Keratinocyte (primary cell): ENCODE measurements around the gene CASZ1. TPM values are rescaled to one million over a fixed set of nuclear protein-coding genes. Genes with fewer than 3 reads are reported as not detected.

Experiments used
- DNase-seq: peaks from one replicate; pipeline ENCODE4 v3.0.0-alpha.2; 2011; ENCODE audit warnings: low read depth, missing footprints, low spot score
- FAIRE-seq: peaks from 2 replicates; lab custom pipeline; 2011; peaks lifted over from hg19 to GRCh38; lab: Jason Lieb, UNC
- H2AFZ ChIP-seq: 2 replicates; pipeline ENCODE4 v1.6.0; 2012; ENCODE audit warnings: low read length, control low read depth, inconsistent platforms; ENCODE audit not compliant: control insufficient read depth
- H3K27ac ChIP-seq: 2 replicates; pipeline ENCODE4 v1.5.1; 2011; ENCODE audit warnings: low read length; ENCODE audit not compliant: control insufficient read depth, insufficient read depth
- H3K27me3 ChIP-seq: 3 replicates; pipeline ENCODE4 v1.6.0; 2011; ENCODE audit warnings: low read length; ENCODE audit not compliant: control insufficient read depth, insufficient read depth; ENCODE audit errors: extremely low read depth
- H3K36me3 ChIP-seq, 2 experiments: 2 replicates in 1 of 2; 3 replicates in 1 of 2; pipeline ENCODE4 v1.5.1; 2011; ENCODE audit warnings: low read length in 2 of 2, mild to moderate bottlenecking in 1 of 2; ENCODE audit not compliant: control insufficient read depth in 2 of 2, insufficient read depth in 2 of 2; ENCODE audit errors: extremely low read depth in 1 of 2
- H3K4me1 ChIP-seq: 3 replicates; pipeline ENCODE4 v1.5.1; 2011; ENCODE audit warnings: low read length; ENCODE audit not compliant: control insufficient read depth, insufficient read depth; ENCODE audit errors: extremely low read depth
- H3K4me2 ChIP-seq: 3 replicates; pipeline ENCODE4 v1.6.0; 2011; ENCODE audit warnings: low read depth, low read length; ENCODE audit not compliant: control insufficient read depth, insufficient read depth; ENCODE audit errors: extremely low read depth
- H3K4me3 ChIP-seq, 3 experiments: fragments of 200-600 bp in 1 of 3; sonication (generic) in 1 of 3; 2 replicates in 2 of 3; 3 replicates in 1 of 3; pipeline ENCODE4 v1.5.1; 2011 to 2016; ENCODE audit warnings: low read length in 3 of 3, mild to moderate bottlenecking in 3 of 3, control low read depth in 2 of 3, inconsistent platforms in 1 of 3, low read depth in 1 of 3, mixed read lengths in 1 of 3, mixed run types in 1 of 3, moderate library complexity in 1 of 3; ENCODE audit not compliant: control insufficient read depth in 2 of 3, insufficient read depth in 2 of 3; ENCODE audit errors: extremely low read depth in 1 of 3
- H3K79me2 ChIP-seq: 2 replicates; pipeline ENCODE4 v1.6.0; 2012; ENCODE audit warnings: low read length; ENCODE audit not compliant: control insufficient read depth, insufficient read depth
- H3K9ac ChIP-seq: 3 replicates; pipeline ENCODE4 v1.6.0; 2011; ENCODE audit warnings: low read length; ENCODE audit not compliant: control insufficient read depth, insufficient read depth; ENCODE audit errors: extremely low read depth
- H3K9me1 ChIP-seq: 3 replicates; pipeline ENCODE4 v1.6.0; 2011; ENCODE audit warnings: low read length; ENCODE audit not compliant: control insufficient read depth, insufficient read depth; ENCODE audit errors: extremely low read depth
- H3K9me3 ChIP-seq: 2 replicates; pipeline ENCODE4 v1.5.1; 2012; ENCODE audit warnings: low read depth, low read length; ENCODE audit not compliant: control insufficient read depth
- H4K20me1 ChIP-seq: 3 replicates; pipeline ENCODE4 v1.6.0; 2011; ENCODE audit warnings: low read length; ENCODE audit not compliant: control insufficient read depth, insufficient read depth; ENCODE audit errors: extremely low read depth
- EZH2 ChIP-seq: IDR thresholded peaks from one replicate; pipeline ENCODE4 v1.6.1; 2012; ENCODE audit warnings: inconsistent platforms, mild to moderate bottlenecking, low read length, moderate library complexity
- dilution Hi-C: fragments of 300-500 bp; cut with MboI; formaldehyde crosslinking; loops from one replicate; pipeline ENCODE4 v1.7.0; 2020; ENCODE audit warnings: low sequenced_read_pairs; ENCODE audit not compliant: extremely low pct_ligation_motif_present
- polyA plus RNA-seq, 5 experiments: library from polyadenylated mRNA; depleted of rRNA in 3 of 5; stranded (reverse) in 3 of 5; stranded (forward) in 1 of 5; unstranded in 1 of 5; fragments of >200 nt; gene quantifications; 1 replicate in 1 of 5; 2 replicates in 3 of 5; 3 replicates in 1 of 5; pipeline versions ENCODE4 v1.2.1 to v1.2.3, GENCODE V29; 2011 to 2012; ENCODE audit warnings: missing spikeins in 2 of 5, low read depth in 1 of 5, low replicate concordance in 1 of 5
- TF ChIP-seq, protein P1 (sequence below), 3 experiments: IDR thresholded peaks in 1 of 3; conservative IDR thresholded peaks in 1 of 3; optimal IDR thresholded peaks in 1 of 3; 2 replicates in 2 of 3; 3 replicates in 1 of 3; pipeline versions ENCODE3 to v1.5.1; 2011; ENCODE audit warnings: low read length in 3 of 3, mild to moderate bottlenecking in 3 of 3, moderate library complexity in 2 of 3, control low read depth in 1 of 3, inconsistent platforms in 1 of 3; ENCODE audit not compliant: insufficient read depth in 2 of 3; ENCODE audit errors: extremely low read depth in 1 of 3

CASZ1 gene
- polyA plus RNA-seq, 1 donor (not counting 4 experiments of a cell fraction or from before 2014, with no cell fraction given): 2.8 TPM

DNA sequence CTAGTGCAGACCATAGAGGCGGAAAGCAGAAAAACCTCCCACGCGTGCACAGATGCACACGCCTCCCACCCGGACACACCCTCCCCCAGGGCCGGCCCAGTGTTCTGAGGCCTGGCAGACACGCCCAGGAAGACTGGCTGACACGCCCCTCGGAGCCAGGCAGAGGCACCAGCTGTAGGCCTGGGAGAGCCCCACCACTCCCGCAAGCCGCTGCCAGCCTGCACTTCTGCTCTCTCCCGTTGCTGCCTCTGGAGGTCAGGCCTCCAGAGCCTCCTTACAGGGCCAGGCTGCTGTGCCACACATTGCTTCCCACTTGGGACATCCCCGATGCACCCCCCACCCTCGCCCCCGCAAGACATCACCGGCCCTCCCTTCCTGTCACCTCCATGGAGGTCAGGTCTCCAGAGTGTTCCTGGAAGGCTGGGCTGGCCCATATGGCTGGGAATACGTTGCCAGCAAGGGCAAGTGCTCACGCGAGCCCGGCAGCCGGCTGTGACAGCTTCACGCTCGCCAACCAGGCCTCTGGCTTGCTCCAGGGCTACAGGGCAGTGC lies 40.4 kb downstream of the CASZ1 start:
- dilution Hi-C loops: no loop called here
- DNase-seq: no peak
- peaks cover 0 to 6% of the 10 kb centered on the region in 2 experiments for H3K36me3 ChIP-seq

GRCh38 chr1:10754568-10755329 lies 41.7 kb downstream of the CASZ1 start:
- DNase-seq: no peak
- H3K36me3 ChIP-seq: peaks cover 0 to 6% of the 10 kb centered on the region in 2 experiments
- no peak for FAIRE-seq

More for the DNA sequence above, 40.4 kb downstream of the CASZ1 start:
- peak; percentile 23 for FAIRE-seq
- Histone ChIP-seq H3K9ac (no peak overlapping the region), H2AFZ (no peak overlapping the region), H4K20me1 (no peaks in the 10 kb centered on the region), H3K4me3 (no peak overlapping the region), H3K27ac (no peak overlapping the region), H3K4me2 (peak overlapping the region; percentile 25), H3K4me1 (peaks cover 7% of the 10 kb centered on the region), H3K9me3 (no peaks in the 10 kb centered on the region), H3K79me2 (no peaks in the 10 kb centered on the region), H3K9me1 (no peaks in the 10 kb centered on the region), H3K27me3 (no peaks in the 10 kb centered on the region)
- TF ChIP-seq, protein P1, sequence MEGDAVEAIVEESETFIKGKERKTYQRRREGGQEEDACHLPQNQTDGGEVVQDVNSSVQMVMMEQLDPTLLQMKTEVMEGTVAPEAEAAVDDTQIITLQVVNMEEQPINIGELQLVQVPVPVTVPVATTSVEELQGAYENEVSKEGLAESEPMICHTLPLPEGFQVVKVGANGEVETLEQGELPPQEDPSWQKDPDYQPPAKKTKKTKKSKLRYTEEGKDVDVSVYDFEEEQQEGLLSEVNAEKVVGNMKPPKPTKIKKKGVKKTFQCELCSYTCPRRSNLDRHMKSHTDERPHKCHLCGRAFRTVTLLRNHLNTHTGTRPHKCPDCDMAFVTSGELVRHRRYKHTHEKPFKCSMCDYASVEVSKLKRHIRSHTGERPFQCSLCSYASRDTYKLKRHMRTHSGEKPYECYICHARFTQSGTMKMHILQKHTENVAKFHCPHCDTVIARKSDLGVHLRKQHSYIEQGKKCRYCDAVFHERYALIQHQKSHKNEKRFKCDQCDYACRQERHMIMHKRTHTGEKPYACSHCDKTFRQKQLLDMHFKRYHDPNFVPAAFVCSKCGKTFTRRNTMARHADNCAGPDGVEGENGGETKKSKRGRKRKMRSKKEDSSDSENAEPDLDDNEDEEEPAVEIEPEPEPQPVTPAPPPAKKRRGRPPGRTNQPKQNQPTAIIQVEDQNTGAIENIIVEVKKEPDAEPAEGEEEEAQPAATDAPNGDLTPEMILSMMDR (optimal IDR thresholded peaks at IDR 0.05 in 1 of 3, IDR thresholded peaks at IDR 0.05 in 1 of 3, conservative IDR thresholded peaks at IDR 0.05 in 1 of 3; ENCODE audit: extremely low read depth in 1 of 3, insufficient read depth in 2 of 3, low read length in 3 of 3): peak in 2 of 3 experiments; percentile 1 to 20
- no peak for TF ChIP-seq EZH2

More at GRCh38 chr1:10754568-10755329, 41.7 kb downstream of the CASZ1 start:
- Histone ChIP-seq H3K4me1 (peaks cover 7% of the 10 kb centered on the region), H3K9me1 (no peaks in the 10 kb centered on the region), H3K79me2 (no peaks in the 10 kb centered on the region), H3K27ac (no peak overlapping the region), H3K27me3 (no peaks in the 10 kb centered on the region), H2AFZ (no peak overlapping the region), H3K4me3 (no peak overlapping the region), H3K9ac (no peak overlapping the region), H3K9me3 (no peaks in the 10 kb centered on the region), H3K4me2 (no peak overlapping the region), H4K20me1 (no peaks in the 10 kb centered on the region)
- dilution Hi-C loops: no loop called here
- TF ChIP-seq EZH2: no peak
- TF ChIP-seq, protein P1 (optimal IDR thresholded peaks at IDR 0.05 in 1 of 3, IDR thresholded peaks at IDR 0.05 in 1 of 3, conservative IDR thresholded peaks at IDR 0.05 in 1 of 3; ENCODE audit: extremely low read depth in 1 of 3, insufficient read depth in 2 of 3, low read length in 3 of 3): no peak
